ENCODE measurements around the gene CTNNB1. TPM values are rescaled to one million over a fixed set of nuclear protein-coding genes. Genes with fewer than 3 reads are reported as not detected.
A peak's percentile ranks its signal among the peaks of the same experiment; 100 is the strongest.

Gene CTNNB1
- total RNA-seq, 1 experiment from 2014 or later, result 387 TPM

DNA sequence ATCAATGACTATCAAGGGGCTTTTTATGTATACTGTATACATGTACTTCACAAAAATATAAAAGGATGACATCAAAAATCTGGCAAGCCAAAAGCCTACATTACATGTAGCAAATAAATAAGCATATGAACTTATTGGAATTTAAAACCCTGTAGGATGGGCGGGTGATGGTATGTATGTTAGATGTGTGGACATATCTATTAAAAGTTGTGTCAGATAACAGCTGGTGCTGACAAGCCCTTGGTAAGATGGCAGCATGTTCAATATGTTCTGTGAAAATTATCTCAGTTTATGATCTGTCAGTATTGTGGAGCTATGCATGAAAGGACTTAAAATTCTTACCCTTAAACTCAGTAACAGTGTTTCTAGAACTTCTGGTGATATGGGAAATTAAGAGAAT, 20.1 kb downstream of the CTNNB1 start:
- Mint-ChIP-seq H3K36me3 (peaks cover 5% of the 10 kb centered on the region), H3K4me1 (peaks cover 64% of the 10 kb centered on the region), H3K27me3 (ENCODE audit: low read depth) (no peaks in the 10 kb centered on the region), H3K4me3 (no peak overlapping the region), H3K27ac (no peak overlapping the region), H3K9me3 (no peaks in the 10 kb centered on the region)
- no peak for TF ChIP-seq ERG (CRISPR knock-in tag; IDR thresholded peaks at IDR 0.05)
- no peak for DNase-seq (ENCODE audit: low spot score)
- ATAC-seq, result no peak
- ChIA-PET CTCF (no interaction called here), POLR2A (no interaction called here)

- peak; percentile 78 for TF ChIP-seq ZNF121 (CRISPR knock-in tag; IDR thresholded peaks at IDR 0.05)
- no peak for TF ChIP-seq RELA (CRISPR knock-in tag; IDR thresholded peaks at IDR 0.05; ENCODE audit: borderline replicate concordance)
- Mint-ChIP-seq H3K27ac (no peak overlapping the region), H3K36me3 (peaks cover 21% of the 10 kb centered on the region)
Observed at GRCh38 chr3:41220906-41221677, 21.8 kb downstream of the CTNNB1 start.

DNA sequence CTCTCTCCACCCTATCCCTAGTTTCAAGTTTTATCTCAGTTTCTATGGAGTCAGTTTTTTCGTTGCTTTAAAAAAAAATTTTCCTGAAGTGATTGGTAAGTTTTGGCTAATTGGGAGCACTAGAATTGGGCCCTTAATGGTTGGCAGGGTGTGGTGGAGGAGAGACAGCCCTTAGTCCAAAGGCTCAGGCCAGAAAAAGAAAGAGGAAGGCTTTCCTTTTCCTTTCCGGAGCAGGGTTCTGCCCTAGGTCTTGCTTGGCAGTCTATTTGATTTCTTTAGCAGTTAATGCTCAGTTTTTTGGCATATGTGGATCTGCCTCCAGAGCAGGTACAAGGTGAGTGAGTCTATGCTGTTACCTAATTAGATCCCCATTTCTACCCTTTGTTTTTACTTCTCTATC, 22.7 kb downstream of the CTNNB1 start:
- POLR2A ChIA-PET, result no interaction called here
- H3K27ac Mint-ChIP-seq, result peak overlapping the region; percentile 17
- H3K4me1 Mint-ChIP-seq, result peaks cover 45% of the 10 kb centered on the region
- H3K9me3 Mint-ChIP-seq, result no peaks in the 10 kb centered on the region
- peaks cover 30% of the 10 kb centered on the region for H3K36me3 Mint-ChIP-seq
- no peak overlapping the region for H3K4me3 Mint-ChIP-seq
- H3K27me3 Mint-ChIP-seq (ENCODE audit: low read depth), result no peaks in the 10 kb centered on the region
- no peak for DNase-seq (ENCODE audit: low spot score)
- ATAC-seq, result no peak
- CTCF ChIA-PET, result no interaction called here
- TF ChIP-seq, protein P1, sequence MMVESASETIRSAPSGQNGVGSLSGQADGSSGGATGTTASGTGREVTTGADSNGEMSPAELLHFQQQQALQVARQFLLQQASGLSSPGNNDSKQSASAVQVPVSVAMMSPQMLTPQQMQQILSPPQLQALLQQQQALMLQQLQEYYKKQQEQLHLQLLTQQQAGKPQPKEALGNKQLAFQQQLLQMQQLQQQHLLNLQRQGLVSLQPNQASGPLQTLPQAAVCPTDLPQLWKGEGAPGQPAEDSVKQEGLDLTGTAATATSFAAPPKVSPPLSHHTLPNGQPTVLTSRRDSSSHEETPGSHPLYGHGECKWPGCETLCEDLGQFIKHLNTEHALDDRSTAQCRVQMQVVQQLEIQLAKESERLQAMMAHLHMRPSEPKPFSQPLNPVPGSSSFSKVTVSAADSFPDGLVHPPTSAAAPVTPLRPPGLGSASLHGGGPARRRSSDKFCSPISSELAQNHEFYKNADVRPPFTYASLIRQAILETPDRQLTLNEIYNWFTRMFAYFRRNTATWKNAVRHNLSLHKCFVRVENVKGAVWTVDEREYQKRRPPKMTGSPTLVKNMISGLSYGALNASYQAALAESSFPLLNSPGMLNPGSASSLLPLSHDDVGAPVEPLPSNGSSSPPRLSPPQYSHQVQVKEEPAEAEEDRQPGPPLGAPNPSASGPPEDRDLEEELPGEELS (CRISPR knock-in tag; IDR thresholded peaks at IDR 0.05), result no peak
- TF ChIP-seq, protein P2, sequence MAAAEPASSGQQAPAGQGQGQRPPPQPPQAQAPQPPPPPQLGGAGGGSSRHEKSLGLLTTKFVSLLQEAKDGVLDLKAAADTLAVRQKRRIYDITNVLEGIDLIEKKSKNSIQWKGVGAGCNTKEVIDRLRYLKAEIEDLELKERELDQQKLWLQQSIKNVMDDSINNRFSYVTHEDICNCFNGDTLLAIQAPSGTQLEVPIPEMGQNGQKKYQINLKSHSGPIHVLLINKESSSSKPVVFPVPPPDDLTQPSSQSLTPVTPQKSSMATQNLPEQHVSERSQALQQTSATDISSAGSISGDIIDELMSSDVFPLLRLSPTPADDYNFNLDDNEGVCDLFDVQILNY (CRISPR knock-in tag; IDR thresholded peaks at IDR 0.05), result no peak
- TF ChIP-seq ZMAT4 (CRISPR knock-in tag; IDR thresholded peaks at IDR 0.05) (no peak), EMX1 (CRISPR knock-in tag; IDR thresholded peaks at IDR 0.05) (no peak), SMAD3 (CRISPR knock-in tag; IDR thresholded peaks at IDR 0.05; ENCODE audit: borderline replicate concordance) (no peak), KAT7 (CRISPR knock-in tag; IDR thresholded peaks at IDR 0.05; ENCODE audit: borderline replicate concordance) (no peak), GABPB1 (CRISPR knock-in tag; IDR thresholded peaks at IDR 0.05) (no peak), RELA (CRISPR knock-in tag; IDR thresholded peaks at IDR 0.05; ENCODE audit: borderline replicate concordance) (no peak), HMGA2 (CRISPR knock-in tag; IDR thresholded peaks at IDR 0.05) (no peak), ERG (CRISPR knock-in tag; IDR thresholded peaks at IDR 0.05) (no peak), ZNF263 (CRISPR knock-in tag; IDR thresholded peaks at IDR 0.05; ENCODE audit: low read depth) (no peak), PRDM15 (CRISPR knock-in tag; IDR thresholded peaks at IDR 0.05) (no peak), ELF4 (CRISPR knock-in tag; IDR thresholded peaks at IDR 0.05; ENCODE audit: low read depth) (no peak)
- TF ChIP-seq, protein P3, sequence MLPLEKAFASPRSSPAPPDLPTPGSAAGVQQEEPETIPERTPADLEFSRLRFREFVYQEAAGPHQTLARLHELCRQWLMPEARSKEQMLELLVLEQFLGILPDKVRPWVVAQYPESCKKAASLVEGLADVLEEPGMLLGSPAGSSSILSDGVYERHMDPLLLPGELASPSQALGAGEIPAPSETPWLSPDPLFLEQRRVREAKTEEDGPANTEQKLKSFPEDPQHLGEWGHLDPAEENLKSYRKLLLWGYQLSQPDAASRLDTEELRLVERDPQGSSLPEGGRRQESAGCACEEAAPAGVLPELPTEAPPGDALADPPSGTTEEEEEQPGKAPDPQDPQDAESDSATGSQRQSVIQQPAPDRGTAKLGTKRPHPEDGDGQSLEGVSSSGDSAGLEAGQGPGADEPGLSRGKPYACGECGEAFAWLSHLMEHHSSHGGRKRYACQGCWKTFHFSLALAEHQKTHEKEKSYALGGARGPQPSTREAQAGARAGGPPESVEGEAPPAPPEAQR (CRISPR knock-in tag; IDR thresholded peaks at IDR 0.05), result no peak
- TF ChIP-seq, protein P4, sequence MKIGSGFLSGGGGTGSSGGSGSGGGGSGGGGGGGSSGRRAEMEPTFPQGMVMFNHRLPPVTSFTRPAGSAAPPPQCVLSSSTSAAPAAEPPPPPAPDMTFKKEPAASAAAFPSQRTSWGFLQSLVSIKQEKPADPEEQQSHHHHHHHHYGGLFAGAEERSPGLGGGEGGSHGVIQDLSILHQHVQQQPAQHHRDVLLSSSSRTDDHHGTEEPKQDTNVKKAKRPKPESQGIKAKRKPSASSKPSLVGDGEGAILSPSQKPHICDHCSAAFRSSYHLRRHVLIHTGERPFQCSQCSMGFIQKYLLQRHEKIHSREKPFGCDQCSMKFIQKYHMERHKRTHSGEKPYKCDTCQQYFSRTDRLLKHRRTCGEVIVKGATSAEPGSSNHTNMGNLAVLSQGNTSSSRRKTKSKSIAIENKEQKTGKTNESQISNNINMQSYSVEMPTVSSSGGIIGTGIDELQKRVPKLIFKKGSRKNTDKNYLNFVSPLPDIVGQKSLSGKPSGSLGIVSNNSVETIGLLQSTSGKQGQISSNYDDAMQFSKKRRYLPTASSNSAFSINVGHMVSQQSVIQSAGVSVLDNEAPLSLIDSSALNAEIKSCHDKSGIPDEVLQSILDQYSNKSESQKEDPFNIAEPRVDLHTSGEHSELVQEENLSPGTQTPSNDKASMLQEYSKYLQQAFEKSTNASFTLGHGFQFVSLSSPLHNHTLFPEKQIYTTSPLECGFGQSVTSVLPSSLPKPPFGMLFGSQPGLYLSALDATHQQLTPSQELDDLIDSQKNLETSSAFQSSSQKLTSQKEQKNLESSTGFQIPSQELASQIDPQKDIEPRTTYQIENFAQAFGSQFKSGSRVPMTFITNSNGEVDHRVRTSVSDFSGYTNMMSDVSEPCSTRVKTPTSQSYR (CRISPR knock-in tag; IDR thresholded peaks at IDR 0.05), result no peak

More at GRCh38 chr3:41220906-41221677, 21.8 kb downstream of the CTNNB1 start:
- no peak for DNase-seq (ENCODE audit: low spot score)
- Mint-ChIP-seq H3K9me3 (no peaks in the 10 kb centered on the region), H3K4me1 (peaks cover 51% of the 10 kb centered on the region), H3K27me3 (ENCODE audit: low read depth) (no peaks in the 10 kb centered on the region), H3K4me3 (no peak overlapping the region)
- CTCF ChIA-PET, result no interaction called here
- POLR2A ChIA-PET, result no interaction called here
- no peak for ATAC-seq

Data from WTC11 (cell line).